Sciatic nerve (tissue), 2 donors: ENCODE measurements around the gene OPCML. TPM values are rescaled to one million over a fixed set of nuclear protein-coding genes. Genes with fewer than 3 reads are reported as not detected.

ENCODE experiments used
- ATAC-seq: fragments of 200-7000 bp; cut with Tn5 transposase; one replicate; pipeline ENCODE4 v1.9.1; 2020; ENCODE audit warnings: mild to moderate bottlenecking, moderate library complexity
- DNase-seq: peaks from one replicate; pipeline ENCODE4 v3.0.0-alpha.2; 2020; ENCODE audit warnings: low spot score
- intact Hi-C: fragments of 100-400 bp; cut with DNase I; formaldehyde crosslinking; loops from one replicate; pipeline ENCODE4 v1.14.2; 2022
- total RNA-seq: library from RNA; stranded (reverse); fragmentation: NEBNext Ultra II Directional; extraction: Animal tissue kit (Norgen Biotek cat#: 25700); gene quantifications from one replicate; pipeline ENCODE4 v1.2.1, GENCODE V29; 2021
- donor health status: DM: no; HTN: no; CAD: no.
- donor health status: DM: no; HTN: no; CAD: no.

Gene OPCML
- total RNA-seq, 1 donor from 2014 or later, result 4.5 TPM

GRCh38 chr11:133078012-133078411 is 454.3 kb downstream of the OPCML start:
- intact Hi-C loops, result no loop called here
- ATAC-seq, result no peak
- no peak for DNase-seq

GRCh38 chr11:133075351-133075750 is 456.9 kb downstream of the OPCML start:
- intact Hi-C loops, result no loop called here
- no peak for DNase-seq
- ATAC-seq, result no peak

- intact Hi-C loops, result no loop called here
- DNase-seq (no peak), ATAC-seq (no peak)
Measured at GRCh38 chr11:133072858-133073582, 459.3 kb downstream of the OPCML start.

- intact Hi-C loops, result no loop called here
- ATAC-seq, result no peak
Measured at GRCh38 chr11:133072378-133072777, 459.9 kb downstream of the OPCML start.

GRCh38 chr11:133070791-133071190 is 461.5 kb downstream of the OPCML start:
- DNase-seq, result no peak
- intact Hi-C loops, result no loop called here
- no peak for ATAC-seq

More at GRCh38 chr11:133072378-133072777, 459.9 kb downstream of the OPCML start:
- DNase-seq, result no peak

- DNase-seq (no peak), ATAC-seq (no peak)
- intact Hi-C loops, result no loop called here
Measured at GRCh38 chr11:133070021-133070713, 462.1 kb downstream of the OPCML start.

- DNase-seq (no peak), ATAC-seq (no peak)
- intact Hi-C loops, result no loop called here
Measured at GRCh38 chr11:133065847-133066485, 466.3 kb downstream of the OPCML start.

GRCh38 chr11:133064961-133065360 is 467.3 kb downstream of the OPCML start:
- DNase-seq (no peak), ATAC-seq (no peak)
- intact Hi-C loops, result no loop called here

- ATAC-seq (peak; percentile 92), DNase-seq (peak; percentile 81)
- intact Hi-C loops, result no loop called here
Measured at GRCh38 chr11:133064152-133064877, 468.0 kb downstream of the OPCML start.

- DNase-seq (no peak), ATAC-seq (no peak)
- intact Hi-C loops, result no loop called here
Measured at GRCh38 chr11:133058501-133058900, 473.8 kb downstream of the OPCML start.

GRCh38 chr11:133053124-133053776 is 479.1 kb downstream of the OPCML start:
- intact Hi-C loops, result no loop called here
- DNase-seq, result no peak
- no peak for ATAC-seq

- ATAC-seq (no peak), DNase-seq (no peak)
- intact Hi-C loops, result no loop called here
Measured at GRCh38 chr11:133052537-133052936, 479.8 kb downstream of the OPCML start.

GRCh38 chr11:133049244-133050019 is 482.9 kb downstream of the OPCML start:
- DNase-seq (no peak), ATAC-seq (no peak)
- intact Hi-C loops, result no loop called here

GRCh38 chr11:133048270-133048669 is 484.0 kb downstream of the OPCML start:
- intact Hi-C loops, result no loop called here
- ATAC-seq (no peak), DNase-seq (no peak)

GRCh38 chr11:133047771-133048115 is 484.6 kb downstream of the OPCML start:
- intact Hi-C loops, result no loop called here
- ATAC-seq, result no peak

GRCh38 chr11:133047036-133047770 is 485.1 kb downstream of the OPCML start:
- no peak for DNase-seq
- ATAC-seq, result no peak
- intact Hi-C loops, result no loop called here

More at GRCh38 chr11:133047771-133048115, 484.6 kb downstream of the OPCML start:
- DNase-seq, result no peak

GRCh38 chr11:133046252-133046651 is 486.0 kb downstream of the OPCML start:
- DNase-seq (no peak), ATAC-seq (no peak)
- intact Hi-C loops, result no loop called here
